Measurements from ENCODE around the gene TSKS.

TSKS gene

DNA sequence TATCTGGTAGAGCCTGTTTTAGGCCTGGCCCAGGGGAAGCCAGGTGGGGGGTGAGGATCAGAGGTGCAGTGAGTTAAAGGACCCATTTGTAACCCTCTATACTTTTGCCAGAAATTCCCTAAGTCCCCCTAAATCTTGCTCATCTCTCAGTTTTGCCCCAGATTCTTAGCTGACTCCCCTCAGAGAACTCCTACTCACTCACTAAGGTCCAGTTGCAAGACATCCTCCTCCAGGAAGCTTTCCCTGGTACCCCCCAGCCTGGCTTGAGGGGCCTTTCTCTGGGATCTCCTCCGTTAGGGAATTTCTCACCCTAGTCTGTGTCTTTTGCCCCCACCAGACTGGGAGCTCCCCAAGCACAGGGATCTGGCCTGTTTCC, 1.9 kb downstream of the TSKS start:
- no peaks in the 10 kb centered on the region for H3K9me3 ChIP-seq (ENCODE audit: control insufficient read depth, low read depth, low read length)
- H3K4me3 ChIP-seq (ENCODE audit: low read length), result no peak overlapping the region
- H3K27ac ChIP-seq (ENCODE audit: low read length), result no peak overlapping the region
- no peaks in the 10 kb centered on the region for H3K36me3 ChIP-seq (ENCODE audit: control insufficient read depth, low read depth, low read length)
- H3K4me1 ChIP-seq (ENCODE audit: control insufficient read depth, low read depth, low read length), result no peaks in the 10 kb centered on the region
- no peak overlapping the region for H3K9ac ChIP-seq (ENCODE audit: low read length)
- no peaks in the 10 kb centered on the region for H3K27me3 ChIP-seq (ENCODE audit: control insufficient read depth, insufficient read depth, low read length)

GRCh38 chr19:49758292-49758691, 4.8 kb downstream of the TSKS start:
- Histone ChIP-seq H3K4me3 (ENCODE audit: low read length) (no peak overlapping the region), H3K9ac (ENCODE audit: low read length) (no peak overlapping the region), H3K36me3 (ENCODE audit: control insufficient read depth, low read depth, low read length) (no peaks in the 10 kb centered on the region), H3K4me1 (ENCODE audit: control insufficient read depth, low read depth, low read length) (no peaks in the 10 kb centered on the region), H3K27ac (ENCODE audit: low read length) (no peak overlapping the region), H3K27me3 (ENCODE audit: control insufficient read depth, insufficient read depth, low read length) (no peaks in the 10 kb centered on the region), H3K9me3 (ENCODE audit: control insufficient read depth, low read depth, low read length) (no peaks in the 10 kb centered on the region)

GRCh38 chr19:49755956-49756355, 7.2 kb downstream of the TSKS start:
- H3K4me3 ChIP-seq (ENCODE audit: low read length), result no peak overlapping the region
- no peaks in the 10 kb centered on the region for H3K9me3 ChIP-seq (ENCODE audit: control insufficient read depth, low read depth, low read length)
- H3K9ac ChIP-seq (ENCODE audit: low read length), result no peak overlapping the region
- no peaks in the 10 kb centered on the region for H3K36me3 ChIP-seq (ENCODE audit: control insufficient read depth, low read depth, low read length)
- no peak overlapping the region for H3K27ac ChIP-seq (ENCODE audit: low read length)
- H3K4me1 ChIP-seq (ENCODE audit: control insufficient read depth, low read depth, low read length), result peaks cover 4% of the 10 kb centered on the region
- H3K27me3 ChIP-seq (ENCODE audit: control insufficient read depth, insufficient read depth, low read length), result no peaks in the 10 kb centered on the region

GRCh38 chr19:49752701-49753100, 10.4 kb downstream of the TSKS start:
- Histone ChIP-seq H3K4me1 (ENCODE audit: control insufficient read depth, low read depth, low read length) (peaks cover 4% of the 10 kb centered on the region), H3K36me3 (ENCODE audit: control insufficient read depth, low read depth, low read length) (no peaks in the 10 kb centered on the region), H3K4me3 (ENCODE audit: low read length) (no peak overlapping the region), H3K9ac (ENCODE audit: low read length) (no peak overlapping the region), H3K9me3 (ENCODE audit: control insufficient read depth, low read depth, low read length) (no peaks in the 10 kb centered on the region), H3K27me3 (ENCODE audit: control insufficient read depth, insufficient read depth, low read length) (no peaks in the 10 kb centered on the region), H3K27ac (ENCODE audit: low read length) (no peak overlapping the region)

GRCh38 chr19:49749771-49750170, 13.3 kb downstream of the TSKS start:
- Histone ChIP-seq H3K36me3 (ENCODE audit: control insufficient read depth, low read depth, low read length) (no peaks in the 10 kb centered on the region), H3K4me3 (ENCODE audit: low read length) (no peak overlapping the region), H3K4me1 (ENCODE audit: control insufficient read depth, low read depth, low read length) (peaks cover 8% of the 10 kb centered on the region), H3K27me3 (ENCODE audit: control insufficient read depth, insufficient read depth, low read length) (no peaks in the 10 kb centered on the region), H3K9ac (ENCODE audit: low read length) (no peak overlapping the region), H3K9me3 (ENCODE audit: control insufficient read depth, low read depth, low read length) (no peaks in the 10 kb centered on the region), H3K27ac (ENCODE audit: low read length) (no peak overlapping the region)

DNA sequence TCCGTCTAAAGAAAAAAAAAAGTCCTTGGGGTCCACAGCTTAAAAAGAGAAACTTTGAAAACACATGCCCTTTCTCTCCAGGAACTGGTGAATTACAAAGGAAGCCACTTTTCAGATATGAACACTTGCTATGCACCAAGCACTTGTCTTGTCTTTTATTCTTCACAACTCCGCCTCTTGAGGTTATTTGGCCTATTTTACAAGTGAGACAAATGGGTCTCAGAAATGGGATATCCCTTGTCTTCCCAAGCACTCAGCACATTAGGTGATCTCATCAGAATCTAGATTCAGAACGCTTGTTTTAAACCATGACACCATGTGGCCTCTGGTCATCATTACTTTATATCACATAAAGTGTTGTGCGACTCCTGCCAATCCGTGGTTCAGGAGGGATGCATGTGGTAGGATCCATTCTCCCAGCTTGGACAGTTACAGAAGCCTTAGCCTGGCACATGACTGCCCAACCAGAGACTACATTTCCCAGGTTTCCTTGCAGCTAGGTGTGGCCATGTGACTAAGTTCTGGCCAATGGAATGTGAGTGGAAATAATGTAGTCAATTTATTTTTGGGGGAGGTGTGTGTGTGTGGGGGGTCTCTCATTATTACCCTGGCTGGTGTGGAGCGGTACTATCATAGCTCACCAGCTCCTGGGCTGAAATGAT, 13.9 kb downstream of the TSKS start:
- Histone ChIP-seq H3K9me3 (ENCODE audit: control insufficient read depth, low read depth, low read length) (no peaks in the 10 kb centered on the region), H3K27me3 (ENCODE audit: control insufficient read depth, insufficient read depth, low read length) (no peaks in the 10 kb centered on the region), H3K27ac (ENCODE audit: low read length) (no peak overlapping the region), H3K9ac (ENCODE audit: low read length) (no peak overlapping the region), H3K36me3 (ENCODE audit: control insufficient read depth, low read depth, low read length) (no peaks in the 10 kb centered on the region), H3K4me3 (ENCODE audit: low read length) (no peak overlapping the region), H3K4me1 (ENCODE audit: control insufficient read depth, low read depth, low read length) (peaks cover 8% of the 10 kb centered on the region)

DNA sequence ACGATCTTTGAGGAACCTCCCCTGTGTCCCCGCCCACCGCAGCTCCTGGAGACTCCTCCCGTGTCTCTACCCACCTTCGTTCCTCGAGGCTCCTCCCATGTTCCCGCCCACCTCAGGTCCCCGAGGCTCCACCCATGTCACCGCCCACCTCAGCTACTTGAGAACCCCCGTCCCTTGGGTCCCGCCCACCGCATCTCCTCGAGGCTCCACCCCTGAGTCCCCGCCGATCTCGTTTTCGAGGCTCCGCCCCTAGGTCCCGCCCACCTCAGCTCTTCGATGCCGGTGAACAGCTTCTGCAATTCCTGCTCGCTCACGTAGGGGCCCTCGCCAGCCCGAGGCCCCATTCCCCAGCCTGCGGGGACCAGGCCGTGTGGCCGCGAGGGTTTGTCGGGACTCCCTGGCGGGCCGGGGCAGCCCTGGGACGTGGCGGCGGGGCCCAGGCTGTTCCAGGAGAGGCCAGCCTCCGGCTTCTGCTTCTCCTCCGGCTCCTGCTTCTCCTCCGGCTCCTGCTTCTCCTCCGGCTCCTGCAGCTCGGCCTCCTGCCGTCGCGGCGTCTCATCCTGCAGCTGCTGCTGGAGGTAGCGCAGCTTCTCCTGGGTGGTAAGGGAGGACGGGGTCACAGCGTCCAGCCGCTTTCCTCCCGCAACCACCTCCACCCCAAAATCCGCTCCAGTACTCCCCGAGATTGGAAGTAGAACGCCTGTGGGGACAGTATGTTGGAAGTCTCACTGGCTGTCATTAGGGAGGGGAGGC, 16.7 kb downstream of the TSKS start:
- no peak overlapping the region for H3K9ac ChIP-seq (ENCODE audit: low read length)
- no peaks in the 10 kb centered on the region for H3K9me3 ChIP-seq (ENCODE audit: control insufficient read depth, low read depth, low read length)
- H3K4me1 ChIP-seq (ENCODE audit: control insufficient read depth, low read depth, low read length), result peaks cover 7% of the 10 kb centered on the region
- H3K27me3 ChIP-seq (ENCODE audit: control insufficient read depth, insufficient read depth, low read length), result no peaks in the 10 kb centered on the region
- H3K4me3 ChIP-seq (ENCODE audit: low read length), result no peak overlapping the region
- no peak overlapping the region for H3K27ac ChIP-seq (ENCODE audit: low read length)
- H3K36me3 ChIP-seq (ENCODE audit: control insufficient read depth, low read depth, low read length), result no peaks in the 10 kb centered on the region

DNA sequence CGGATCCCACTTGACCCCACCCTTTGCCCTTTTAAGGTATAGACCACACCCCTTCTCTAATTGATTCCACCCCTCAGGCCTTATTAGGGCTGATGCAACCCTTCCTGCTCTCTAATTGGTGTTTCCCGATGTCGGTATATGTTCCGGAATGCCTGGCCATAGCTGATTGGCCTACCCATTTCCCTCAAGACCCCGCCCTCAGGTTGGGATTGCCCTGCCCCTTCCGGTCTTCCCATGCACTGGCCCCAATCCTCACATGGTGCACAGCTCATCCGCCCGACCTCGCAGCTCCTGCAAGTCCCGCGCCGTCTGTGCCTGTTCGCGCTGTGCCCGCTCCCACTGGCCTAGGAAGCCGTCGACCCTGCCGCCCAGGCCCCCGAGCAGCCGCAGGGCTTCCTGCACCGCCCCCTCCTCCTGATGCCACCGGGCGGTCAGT, 18.1 kb downstream of the TSKS start:
- no peak overlapping the region for H3K27ac ChIP-seq (ENCODE audit: low read length)
- no peaks in the 10 kb centered on the region for H3K9me3 ChIP-seq (ENCODE audit: control insufficient read depth, low read depth, low read length)
- no peak overlapping the region for H3K9ac ChIP-seq (ENCODE audit: low read length)
- H3K27me3 ChIP-seq (ENCODE audit: control insufficient read depth, insufficient read depth, low read length), result no peaks in the 10 kb centered on the region
- H3K36me3 ChIP-seq (ENCODE audit: control insufficient read depth, low read depth, low read length), result no peaks in the 10 kb centered on the region
- H3K4me1 ChIP-seq (ENCODE audit: control insufficient read depth, low read depth, low read length), result peaks cover 4% of the 10 kb centered on the region
- H3K4me3 ChIP-seq (ENCODE audit: low read length), result no peak overlapping the region

GRCh38 chr19:49741210-49741844, 21.8 kb downstream of the TSKS start:
- Histone ChIP-seq H3K4me3 (ENCODE audit: low read length) (no peak overlapping the region), H3K27ac (ENCODE audit: low read length) (no peak overlapping the region), H3K36me3 (ENCODE audit: control insufficient read depth, low read depth, low read length) (no peaks in the 10 kb centered on the region), H3K4me1 (ENCODE audit: control insufficient read depth, low read depth, low read length) (no peaks in the 10 kb centered on the region), H3K9me3 (ENCODE audit: control insufficient read depth, low read depth, low read length) (no peaks in the 10 kb centered on the region), H3K9ac (ENCODE audit: low read length) (no peak overlapping the region), H3K27me3 (ENCODE audit: control insufficient read depth, insufficient read depth, low read length) (no peaks in the 10 kb centered on the region)

- H3K4me1 ChIP-seq (ENCODE audit: control insufficient read depth, low read depth, low read length), result no peaks in the 10 kb centered on the region
- H3K36me3 ChIP-seq (ENCODE audit: control insufficient read depth, low read depth, low read length), result no peaks in the 10 kb centered on the region
- H3K27me3 ChIP-seq (ENCODE audit: control insufficient read depth, insufficient read depth, low read length), result no peaks in the 10 kb centered on the region
- H3K27ac ChIP-seq (ENCODE audit: low read length), result no peak overlapping the region
- no peak overlapping the region for H3K4me3 ChIP-seq (ENCODE audit: low read length)
- H3K9ac ChIP-seq (ENCODE audit: low read length), result no peak overlapping the region
- H3K9me3 ChIP-seq (ENCODE audit: control insufficient read depth, low read depth, low read length), result no peaks in the 10 kb centered on the region
These were observed 23.2 kb downstream of the TSKS start for GRCh38 chr19:49739933-49740332.

GRCh38 chr19:49739098-49739497, 24.0 kb downstream of the TSKS start:
- Histone ChIP-seq H3K4me3 (ENCODE audit: low read length) (no peak overlapping the region), H3K27ac (ENCODE audit: low read length) (no peak overlapping the region), H3K36me3 (ENCODE audit: control insufficient read depth, low read depth, low read length) (no peaks in the 10 kb centered on the region), H3K9me3 (ENCODE audit: control insufficient read depth, low read depth, low read length) (no peaks in the 10 kb centered on the region), H3K4me1 (ENCODE audit: control insufficient read depth, low read depth, low read length) (no peaks in the 10 kb centered on the region), H3K27me3 (ENCODE audit: control insufficient read depth, insufficient read depth, low read length) (no peaks in the 10 kb centered on the region), H3K9ac (ENCODE audit: low read length) (no peak overlapping the region)

All from iPS-18a (cell line).